HG03060 (cell line): Measurements from ENCODE around the gene HBP1.
"Not testable (repeated sequence)": the region's sequence is repeated elsewhere in the genome, so short reads cannot be mapped to it uniquely, and the experiment has no call there.

Experiments used
- ATAC-seq: cut with Tn5 transposase; IDR thresholded peaks from one replicate; pipeline ENCODE4 v1.9.1; 2021; ENCODE audit warnings: low read depth, moderate number of reproducible peaks; ENCODE audit not compliant: unreplicated experiment

Gene HBP1

DNA sequence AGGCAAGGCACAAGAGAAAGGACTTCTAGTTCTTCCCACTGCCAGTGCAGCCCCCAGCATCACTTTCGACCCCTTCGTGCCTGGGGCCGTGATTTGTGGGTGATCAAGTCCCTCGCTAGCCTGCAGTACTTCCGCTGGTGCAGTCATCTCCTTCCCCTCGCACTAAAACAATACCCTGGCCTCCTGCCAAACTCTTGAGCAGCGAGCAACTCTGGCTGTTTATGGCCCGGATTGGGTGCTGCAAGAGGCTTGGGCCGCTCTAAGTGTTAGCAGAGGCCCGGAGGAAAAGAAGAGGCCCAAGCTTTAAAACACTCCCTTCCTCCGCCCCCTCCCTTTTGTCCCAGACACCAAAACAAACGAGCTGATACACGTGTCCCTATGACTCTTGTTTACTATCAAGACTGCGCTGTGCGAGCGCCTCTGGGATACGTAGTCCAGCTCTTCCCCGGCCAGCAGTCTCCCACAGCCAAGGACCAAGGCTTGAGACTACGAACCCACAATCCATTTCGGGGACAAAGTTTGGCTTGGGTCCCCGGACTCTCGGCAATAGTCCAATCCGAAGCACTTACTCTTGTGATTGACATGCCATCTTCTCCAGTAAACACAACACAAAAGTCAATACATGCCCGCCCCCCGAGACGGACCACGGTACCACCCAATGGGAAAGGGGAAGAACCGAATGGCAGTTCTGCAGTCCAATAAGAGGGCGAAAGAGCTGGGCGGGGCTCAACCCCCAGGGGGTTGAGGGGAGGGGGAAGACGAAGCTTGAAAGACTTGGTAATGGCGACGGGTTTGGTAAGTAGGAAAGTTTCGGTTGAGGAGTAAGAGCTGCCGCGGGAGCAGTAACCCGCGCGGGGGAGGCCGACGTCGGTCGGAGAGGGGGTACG, at the start of gene HBP1:
Gene HBP1, plus strand, starts transcription at position 771 of the 887 bp plus-strand sequence. CDS start 10,891 bp downstream, outside the sequence.
- ATAC-seq: peak; percentile 82

GRCh38 chr7:107119376-107120105, 49.3 kb upstream of the HBP1 start:
- ATAC-seq: no peak

- no peak for ATAC-seq
Observed at GRCh38 chr7:107122486-107122911, 46.3 kb upstream of the HBP1 start.

- ATAC-seq: no peak
Observed at GRCh38 chr7:107123392-107123791, 45.4 kb upstream of the HBP1 start.

DNA sequence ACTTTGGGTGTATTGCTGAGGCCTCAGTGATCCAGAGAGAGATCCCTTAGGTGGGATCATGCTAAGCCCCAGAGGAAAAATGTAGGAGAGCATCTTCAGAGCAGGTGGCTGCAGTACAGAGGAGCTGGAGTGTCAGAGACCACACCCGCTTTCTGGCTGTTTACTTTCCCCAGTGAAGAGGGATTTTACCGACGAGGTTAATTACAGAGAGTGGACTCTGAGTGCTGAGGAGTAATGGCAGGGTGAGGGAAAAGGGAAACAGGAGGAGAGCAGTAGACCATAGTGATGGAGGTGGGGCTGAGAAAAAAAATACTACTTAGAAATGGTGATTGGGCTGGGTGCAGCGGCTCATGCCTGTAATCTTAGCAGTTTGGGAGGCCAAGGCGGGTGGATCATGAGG, 43.3 kb upstream of the HBP1 start:
- no peak for ATAC-seq

- no peak for ATAC-seq
Observed at GRCh38 chr7:107128217-107128616, 40.6 kb upstream of the HBP1 start.

DNA sequence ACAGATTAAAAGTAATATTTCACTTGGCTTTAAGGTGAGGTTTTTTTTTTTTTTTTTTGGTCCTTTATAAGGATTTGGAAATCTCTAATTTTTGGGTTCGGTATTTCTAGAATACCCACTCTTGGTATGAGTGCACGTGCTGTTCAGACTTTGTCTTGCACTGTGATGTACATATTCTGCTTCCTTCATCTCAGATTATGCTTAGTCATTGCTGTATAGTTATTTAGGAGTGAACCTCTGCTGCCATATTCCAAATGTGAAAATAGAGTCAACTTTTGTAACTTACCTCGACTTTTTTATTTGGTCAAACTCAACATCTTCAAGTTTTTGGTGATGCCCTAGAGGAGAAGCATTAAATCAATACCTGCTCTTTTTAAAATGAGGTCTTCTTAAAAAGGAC, 40.1 kb upstream of the HBP1 start:
- ATAC-seq: no peak

GRCh38 chr7:107130487-107131220, 38.1 kb upstream of the HBP1 start:
- no peak for ATAC-seq

DNA sequence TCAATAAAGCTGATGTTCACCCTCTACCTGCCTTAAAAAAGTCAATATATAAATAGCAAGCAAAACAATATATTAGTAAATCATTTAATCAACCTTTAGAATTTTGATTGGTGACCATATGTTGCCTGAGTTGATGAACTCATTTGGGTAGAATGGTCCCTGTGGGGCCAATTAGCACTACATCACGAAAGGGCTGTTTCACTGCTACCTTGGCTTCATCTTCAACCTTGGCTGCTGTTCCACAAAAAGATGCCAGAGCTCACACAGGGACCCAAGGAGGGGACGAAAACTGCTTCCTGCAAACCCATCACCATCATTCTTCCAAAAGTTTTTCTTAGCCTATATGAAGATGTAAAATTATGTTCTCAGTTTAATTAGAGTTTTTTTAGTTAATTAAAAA, 35.4 kb upstream of the HBP1 start:
- ATAC-seq: no peak

DNA sequence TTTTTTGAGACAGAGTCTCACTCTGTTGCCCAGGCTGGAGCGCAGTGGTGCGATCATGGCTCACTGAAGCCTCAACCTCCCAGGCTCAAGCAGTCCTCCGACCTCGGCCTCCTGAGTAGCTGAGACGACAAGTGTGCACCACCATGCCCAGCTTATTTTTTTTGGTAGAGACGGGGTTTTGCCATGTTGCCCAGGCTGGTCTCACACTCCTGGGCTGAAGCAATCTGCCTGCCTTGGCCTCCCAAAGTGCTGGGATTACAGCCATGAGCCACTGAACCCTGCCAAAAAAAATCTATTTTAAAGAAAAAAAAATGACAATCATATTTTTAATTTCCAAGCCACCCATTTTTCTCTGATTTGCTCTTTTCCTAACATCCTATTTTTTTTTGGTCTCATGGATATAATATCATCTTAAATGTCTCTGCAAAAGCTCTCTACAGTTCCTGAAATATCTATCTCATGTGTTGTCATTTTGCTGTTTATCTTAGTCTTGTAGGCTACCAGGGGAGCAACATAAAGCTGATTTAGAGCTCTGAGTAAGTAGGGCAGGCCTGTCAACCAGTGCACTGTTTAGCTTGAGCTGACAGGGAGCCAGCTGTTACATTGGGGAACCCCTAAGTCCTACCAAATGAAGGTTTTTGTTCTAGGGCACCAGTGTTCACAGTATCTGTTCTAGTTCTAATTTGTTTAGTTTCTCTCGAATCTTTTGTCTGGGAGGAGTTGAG, 29.9 kb upstream of the HBP1 start:
- no peak for ATAC-seq

DNA sequence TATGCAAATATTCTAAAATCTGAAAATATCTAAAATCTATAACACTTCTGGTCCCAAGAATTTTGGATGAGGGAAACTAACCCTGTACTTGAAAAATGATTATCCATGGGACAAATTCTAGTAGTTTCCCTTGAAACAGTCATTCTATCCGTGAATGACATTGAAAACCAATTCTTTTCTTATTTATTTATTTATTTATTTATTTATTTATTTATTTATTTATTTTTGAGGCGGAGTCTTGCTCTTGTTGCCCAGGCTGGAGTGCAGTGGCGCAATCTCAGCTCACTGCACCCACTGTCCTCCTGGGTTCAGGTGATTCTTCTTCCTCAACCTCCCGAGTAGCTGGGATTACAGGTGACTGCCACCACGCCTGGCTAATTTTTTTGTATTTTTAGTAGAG, 24.9 kb upstream of the HBP1 start:
- ATAC-seq: not testable (repeated sequence)

GRCh38 chr7:107145067-107145838, 23.6 kb upstream of the HBP1 start:
- ATAC-seq: no peak

GRCh38 chr7:107147464-107148393, 21.1 kb upstream of the HBP1 start:
- ATAC-seq: no peak

DNA sequence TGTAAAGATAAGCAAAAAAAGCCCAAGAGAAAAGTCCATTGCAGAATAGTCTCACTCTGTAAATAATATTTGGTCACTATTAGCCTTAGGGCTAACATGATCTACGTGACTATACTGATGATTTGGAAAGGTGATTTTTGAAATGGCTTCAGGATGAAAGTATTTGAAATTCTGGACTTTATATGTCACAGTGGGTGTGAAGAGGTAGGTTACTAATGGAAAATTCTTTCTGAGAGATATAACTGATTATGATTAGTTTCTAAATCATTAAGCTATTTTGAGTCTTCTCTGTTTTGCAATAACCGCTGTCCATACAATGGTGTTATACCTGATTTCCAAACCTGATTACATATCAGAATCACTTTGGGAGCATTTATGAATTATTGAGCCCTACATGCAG, 20.1 kb upstream of the HBP1 start:
- ATAC-seq: no peak

GRCh38 chr7:107149863-107150262, 18.9 kb upstream of the HBP1 start:
- ATAC-seq: no peak

- no peak for ATAC-seq
Observed at GRCh38 chr7:107150375-107151073, 18.3 kb upstream of the HBP1 start.

GRCh38 chr7:107151538-107151937, 17.3 kb upstream of the HBP1 start:
- no peak for ATAC-seq

GRCh38 chr7:107152011-107152410, 16.8 kb upstream of the HBP1 start:
- ATAC-seq: no peak
